ENCODE measurements around the gene SEMA4G.

SEMA4G gene

DNA sequence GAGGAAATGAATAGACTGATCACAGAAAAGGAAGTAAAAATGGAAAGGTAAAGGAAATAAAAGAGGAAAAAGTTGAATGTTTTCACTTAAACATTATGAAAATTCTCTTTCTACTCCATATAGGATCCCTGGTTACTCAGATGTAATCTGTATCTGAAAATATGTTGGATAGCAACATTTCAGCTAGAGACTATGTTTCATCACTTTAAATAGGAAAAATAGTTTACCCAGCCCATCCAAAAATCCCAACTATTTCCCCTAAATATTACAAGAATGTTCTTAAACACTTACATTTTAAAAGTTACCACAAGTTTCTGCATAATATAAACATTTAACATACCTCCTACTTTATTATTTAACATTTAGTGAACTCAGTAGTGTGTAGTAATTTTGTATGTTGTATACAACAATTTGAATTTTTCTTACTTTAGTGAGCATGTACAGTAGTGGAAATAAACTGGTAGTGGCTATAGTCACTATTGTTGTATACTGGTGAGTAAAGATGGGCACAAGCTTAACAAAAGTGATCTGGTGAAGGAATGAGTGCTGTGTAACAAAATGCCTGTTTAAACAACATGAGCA is 29.4 kb upstream of the SEMA4G start:
- no peaks in the 10 kb centered on the region for H3K27me3 ChIP-seq (replicated peaks; ENCODE audit: insufficient read depth, low read length)
- H3K9me2 ChIP-seq (replicated peaks; ENCODE audit: insufficient read depth, low read length): no peaks in the 10 kb centered on the region
- H3K9ac ChIP-seq (ENCODE audit: low read length): no peak overlapping the region
- no peaks in the 10 kb centered on the region for H3K4me1 ChIP-seq (ENCODE audit: low read length)
- no peak overlapping the region for H2AFZ ChIP-seq (ENCODE audit: low read length)
- no peaks in the 10 kb centered on the region for H3K79me2 ChIP-seq (ENCODE audit: low read length)
- H3K27ac ChIP-seq (ENCODE audit: low read length): no peak overlapping the region
- no peak overlapping the region for H3K4me2 ChIP-seq (ENCODE audit: low read depth, low read length)
- DNase-seq: no peak
- H3K36me3 ChIP-seq (replicated peaks; ENCODE audit: insufficient read depth, low read length): no peaks in the 10 kb centered on the region
- H3F3A ChIP-seq (ENCODE audit: insufficient read depth, low read length): no peaks in the 10 kb centered on the region
- H3K4me3 ChIP-seq (ENCODE audit: low read length): no peak overlapping the region
- no peaks in the 10 kb centered on the region for H3K9me3 ChIP-seq (replicated peaks; ENCODE audit: insufficient read depth, low read length)
- no peaks in the 10 kb centered on the region for H4K20me1 ChIP-seq (ENCODE audit: insufficient read depth, low read length)
- TF ChIP-seq EZH2phosphoT487 (IDR thresholded peaks at IDR 0.05; ENCODE audit: low read length) (no peak), EZH2 (optimal IDR thresholded peaks at IDR 0.05; ENCODE audit: low read depth, low read length) (no peak)
- TF ChIP-seq, protein P1, sequence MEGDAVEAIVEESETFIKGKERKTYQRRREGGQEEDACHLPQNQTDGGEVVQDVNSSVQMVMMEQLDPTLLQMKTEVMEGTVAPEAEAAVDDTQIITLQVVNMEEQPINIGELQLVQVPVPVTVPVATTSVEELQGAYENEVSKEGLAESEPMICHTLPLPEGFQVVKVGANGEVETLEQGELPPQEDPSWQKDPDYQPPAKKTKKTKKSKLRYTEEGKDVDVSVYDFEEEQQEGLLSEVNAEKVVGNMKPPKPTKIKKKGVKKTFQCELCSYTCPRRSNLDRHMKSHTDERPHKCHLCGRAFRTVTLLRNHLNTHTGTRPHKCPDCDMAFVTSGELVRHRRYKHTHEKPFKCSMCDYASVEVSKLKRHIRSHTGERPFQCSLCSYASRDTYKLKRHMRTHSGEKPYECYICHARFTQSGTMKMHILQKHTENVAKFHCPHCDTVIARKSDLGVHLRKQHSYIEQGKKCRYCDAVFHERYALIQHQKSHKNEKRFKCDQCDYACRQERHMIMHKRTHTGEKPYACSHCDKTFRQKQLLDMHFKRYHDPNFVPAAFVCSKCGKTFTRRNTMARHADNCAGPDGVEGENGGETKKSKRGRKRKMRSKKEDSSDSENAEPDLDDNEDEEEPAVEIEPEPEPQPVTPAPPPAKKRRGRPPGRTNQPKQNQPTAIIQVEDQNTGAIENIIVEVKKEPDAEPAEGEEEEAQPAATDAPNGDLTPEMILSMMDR (IDR thresholded peaks at IDR 0.05; ENCODE audit: low read length): no peak

GRCh38 chr10:100942229-100942628 is 27.1 kb upstream of the SEMA4G start:
- no peak overlapping the region for H3K4me3 ChIP-seq (ENCODE audit: low read length)
- no peaks in the 10 kb centered on the region for H4K20me1 ChIP-seq (ENCODE audit: insufficient read depth, low read length)
- no peak for DNase-seq
- no peaks in the 10 kb centered on the region; the same call in 1 of the 2 replicates for H3K36me3 ChIP-seq (replicated peaks; ENCODE audit: insufficient read depth, low read length)
- no peaks in the 10 kb centered on the region for H3K4me1 ChIP-seq (ENCODE audit: low read length)
- H3F3A ChIP-seq (ENCODE audit: insufficient read depth, low read length): no peaks in the 10 kb centered on the region
- no peak overlapping the region for H3K27ac ChIP-seq (ENCODE audit: low read length)
- no peak overlapping the region for H2AFZ ChIP-seq (ENCODE audit: low read length)
- no peaks in the 10 kb centered on the region for H3K79me2 ChIP-seq (ENCODE audit: low read length)
- no peaks in the 10 kb centered on the region for H3K9me2 ChIP-seq (replicated peaks; ENCODE audit: insufficient read depth, low read length)
- no peak for TF ChIP-seq EZH2phosphoT487 (IDR thresholded peaks at IDR 0.05; ENCODE audit: low read length)
- no peak for TF ChIP-seq EZH2 (optimal IDR thresholded peaks at IDR 0.05; ENCODE audit: low read depth, low read length)
- TF ChIP-seq, protein P1 (IDR thresholded peaks at IDR 0.05; ENCODE audit: low read length): no peak
- H3K27me3 ChIP-seq (replicated peaks; ENCODE audit: insufficient read depth, low read length): no peaks in the 10 kb centered on the region
- H3K9ac ChIP-seq (ENCODE audit: low read length): no peak overlapping the region
- H3K9me3 ChIP-seq (replicated peaks; ENCODE audit: insufficient read depth, low read length): no peaks in the 10 kb centered on the region
- no peak overlapping the region for H3K4me2 ChIP-seq (ENCODE audit: low read depth, low read length)

- Histone ChIP-seq H3K27me3 (replicated peaks; ENCODE audit: insufficient read depth, low read length) (no peaks in the 10 kb centered on the region), H3K4me2 (ENCODE audit: low read depth, low read length) (no peak overlapping the region), H4K20me1 (ENCODE audit: insufficient read depth, low read length) (no peaks in the 10 kb centered on the region), H3K4me1 (ENCODE audit: low read length) (no peaks in the 10 kb centered on the region), H3K9ac (ENCODE audit: low read length) (no peak overlapping the region), H2AFZ (ENCODE audit: low read length) (no peak overlapping the region), H3K36me3 (replicated peaks; ENCODE audit: insufficient read depth, low read length) (no peaks in the 10 kb centered on the region; the same call in 1 of the 2 replicates), H3K79me2 (ENCODE audit: low read length) (no peaks in the 10 kb centered on the region), H3K27ac (ENCODE audit: low read length) (no peak overlapping the region), H3K9me3 (replicated peaks; ENCODE audit: insufficient read depth, low read length) (no peaks in the 10 kb centered on the region), H3K9me2 (replicated peaks; ENCODE audit: insufficient read depth, low read length) (no peaks in the 10 kb centered on the region), H3F3A (ENCODE audit: insufficient read depth, low read length) (no peaks in the 10 kb centered on the region), H3K4me3 (ENCODE audit: low read length) (no peak overlapping the region)
- DNase-seq: no peak
- TF ChIP-seq EZH2 (optimal IDR thresholded peaks at IDR 0.05; ENCODE audit: low read depth, low read length) (no peak), EZH2phosphoT487 (IDR thresholded peaks at IDR 0.05; ENCODE audit: low read length) (no peak)
- TF ChIP-seq, protein P1 (IDR thresholded peaks at IDR 0.05; ENCODE audit: low read length): no peak
These were observed 25.8 kb upstream of the SEMA4G start for GRCh38 chr10:100943508-100943907.
